Fibroblast of skin of left quadriceps (primary cell): ENCODE measurements around the gene TOM1L1.
A peak's percentile ranks its signal among the peaks of the same experiment; 100 is the strongest.
"Not testable (repeated sequence)": the region's sequence is repeated elsewhere in the genome, so short reads cannot be mapped to it uniquely, and the experiment has no call there.

ENCODE experiments used
- DNase-seq, 2 experiments: peaks; one replicate each; pipeline ENCODE4 v3.0.0-alpha.2; 2013; ENCODE audit warnings: low read depth in 2 of 2

TOM1L1 gene, protein sequence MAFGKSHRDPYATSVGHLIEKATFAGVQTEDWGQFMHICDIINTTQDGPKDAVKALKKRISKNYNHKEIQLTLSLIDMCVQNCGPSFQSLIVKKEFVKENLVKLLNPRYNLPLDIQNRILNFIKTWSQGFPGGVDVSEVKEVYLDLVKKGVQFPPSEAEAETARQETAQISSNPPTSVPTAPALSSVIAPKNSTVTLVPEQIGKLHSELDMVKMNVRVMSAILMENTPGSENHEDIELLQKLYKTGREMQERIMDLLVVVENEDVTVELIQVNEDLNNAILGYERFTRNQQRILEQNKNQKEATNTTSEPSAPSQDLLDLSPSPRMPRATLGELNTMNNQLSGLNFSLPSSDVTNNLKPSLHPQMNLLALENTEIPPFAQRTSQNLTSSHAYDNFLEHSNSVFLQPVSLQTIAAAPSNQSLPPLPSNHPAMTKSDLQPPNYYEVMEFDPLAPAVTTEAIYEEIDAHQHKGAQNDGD

DNA sequence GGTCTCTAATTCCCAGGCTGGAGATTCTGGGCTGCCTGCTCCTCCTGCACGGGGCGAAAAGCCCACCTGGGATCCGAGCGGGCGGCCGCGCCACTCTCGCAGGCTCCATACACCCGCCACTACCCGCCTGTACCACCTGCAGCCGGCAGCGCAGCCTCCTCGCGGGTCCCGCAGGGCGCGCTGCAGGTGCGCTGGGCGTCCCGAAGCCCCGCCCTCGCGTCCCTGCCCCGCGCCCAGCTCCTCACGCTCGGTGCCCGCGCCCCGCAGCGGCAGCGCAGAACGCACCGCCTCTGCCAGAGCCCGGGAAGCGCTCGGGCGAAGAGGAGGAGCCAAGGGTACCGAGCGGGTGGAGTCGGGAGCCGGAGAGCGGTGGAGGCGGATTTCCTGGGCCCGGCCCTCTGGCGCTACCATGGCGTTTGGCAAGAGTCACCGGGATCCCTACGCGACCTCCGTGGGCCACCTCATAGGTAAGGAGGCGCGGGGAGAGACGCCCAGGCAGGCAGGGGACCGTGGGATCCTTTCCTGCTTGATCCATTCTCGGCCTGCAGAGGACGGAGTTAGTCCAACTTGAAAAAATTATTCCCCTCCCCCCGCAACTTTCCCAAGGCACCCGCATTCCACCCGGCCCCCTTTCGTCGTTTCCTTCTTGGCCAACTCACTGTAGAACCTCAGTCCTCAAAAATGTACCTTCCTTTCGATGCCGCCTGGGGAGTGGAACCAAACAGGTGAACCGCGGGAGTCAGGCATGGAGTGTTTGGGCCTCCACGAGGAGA lies at the start of gene TOM1L1:
Gene TOM1L1 (plus strand): TSS at position 396 of the 773 bp plus-strand sequence. CDS start 14 bp downstream, at position 410.
- peak; percentile 14 to 18 for DNase-seq

DNA sequence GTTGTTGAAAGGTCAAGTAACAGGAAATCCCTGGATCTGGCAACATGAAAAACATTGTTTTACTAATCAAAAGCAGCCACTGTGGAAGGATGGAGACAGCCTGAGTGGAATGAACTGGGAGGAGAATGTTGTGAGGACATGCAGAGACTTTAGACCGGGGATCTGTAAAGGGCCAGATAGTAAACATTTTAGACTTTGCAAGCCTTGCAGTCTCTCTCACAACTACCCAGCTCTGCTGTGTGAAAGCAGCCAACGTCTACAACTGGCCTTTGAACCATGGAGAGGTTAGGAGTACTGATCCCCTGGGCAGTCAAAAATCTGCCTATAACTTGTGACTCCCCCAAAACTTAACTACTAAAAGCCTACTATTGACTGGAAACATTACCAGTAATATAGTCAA lies 41.5 kb upstream of the TOM1L1 start:
- DNase-seq = no peak

DNA sequence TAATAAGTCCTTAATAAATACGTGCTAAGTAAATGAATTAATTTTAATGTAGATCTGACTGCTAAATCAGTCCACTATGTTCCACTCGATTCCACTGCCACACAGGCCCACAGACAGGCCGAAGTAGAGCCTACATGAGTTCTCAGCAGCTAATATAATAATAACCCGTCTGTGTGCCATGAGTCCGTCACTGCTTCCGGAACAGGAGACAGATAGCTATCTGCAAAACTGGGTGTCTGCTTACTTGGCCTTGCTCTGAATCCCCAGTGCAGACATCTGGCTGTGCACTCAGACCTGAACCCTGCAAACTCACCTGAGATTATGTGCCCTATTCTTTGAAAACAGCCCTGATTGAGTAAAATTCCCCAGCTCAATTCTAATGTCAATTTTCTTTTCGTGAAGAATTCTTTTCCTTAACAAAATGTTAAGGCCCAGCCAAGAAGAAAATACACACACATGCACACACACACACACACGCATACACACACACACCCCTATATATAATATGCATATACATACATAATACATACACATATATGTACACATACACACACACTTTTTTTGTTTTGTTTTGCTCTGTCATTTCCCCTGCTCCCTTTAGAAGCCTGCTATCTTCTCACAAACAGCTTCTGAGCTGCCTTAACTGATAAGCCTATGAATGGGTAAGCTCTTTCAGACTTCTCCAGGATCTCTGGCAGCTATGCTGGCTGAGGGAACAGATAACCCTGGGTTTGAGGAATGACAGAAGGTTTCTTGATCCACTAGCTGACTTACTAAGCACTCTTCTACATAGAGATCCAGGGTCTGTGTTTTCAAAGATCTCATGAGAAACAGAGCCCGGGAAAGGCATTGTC lies 39.8 kb upstream of the TOM1L1 start:
- DNase-seq = no peak

DNA sequence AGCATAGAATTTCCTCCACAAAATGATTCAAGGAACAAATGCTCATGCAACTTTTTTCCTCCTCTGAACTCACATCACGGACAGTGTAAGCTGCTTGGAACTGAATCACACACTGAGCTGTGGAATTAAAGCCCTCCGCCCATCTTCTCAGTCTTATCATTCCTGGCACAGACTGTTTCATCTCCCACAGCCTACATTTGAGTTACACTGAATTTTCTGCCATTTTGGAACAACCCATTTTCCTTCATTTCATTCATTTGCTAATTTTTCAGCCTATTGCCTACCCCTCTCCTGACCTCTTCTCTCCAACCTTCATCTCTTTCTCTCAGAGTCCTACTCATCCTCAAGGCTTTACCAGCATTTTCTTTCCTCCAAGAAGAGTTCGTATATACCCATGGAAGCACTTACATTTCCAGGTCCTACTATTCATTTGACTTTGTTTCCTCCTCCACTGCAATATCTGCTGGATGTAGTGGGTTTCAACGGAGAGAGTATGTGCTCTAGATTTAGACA lies 39.1 kb upstream of the TOM1L1 start:
- DNase-seq = no peak

DNA sequence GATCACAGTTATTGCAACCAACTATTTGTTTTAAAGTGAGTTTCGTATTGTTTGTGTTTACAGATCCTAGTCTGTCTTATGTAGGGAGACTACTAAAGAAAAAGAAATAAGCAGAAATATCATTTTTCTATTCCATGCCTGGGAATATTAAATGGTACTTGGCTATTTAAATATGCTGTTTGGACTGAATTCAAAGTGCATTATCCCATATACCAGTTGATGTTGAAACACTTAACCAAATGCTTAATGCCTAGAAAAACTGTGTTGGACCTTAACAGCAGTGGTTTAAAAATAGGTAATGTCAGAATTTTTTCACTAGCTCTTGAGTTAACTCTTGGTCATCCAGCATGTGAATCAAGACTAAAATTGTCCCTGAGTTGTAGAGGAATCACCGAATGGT lies 37.5 kb upstream of the TOM1L1 start:
- no peak for DNase-seq

DNA sequence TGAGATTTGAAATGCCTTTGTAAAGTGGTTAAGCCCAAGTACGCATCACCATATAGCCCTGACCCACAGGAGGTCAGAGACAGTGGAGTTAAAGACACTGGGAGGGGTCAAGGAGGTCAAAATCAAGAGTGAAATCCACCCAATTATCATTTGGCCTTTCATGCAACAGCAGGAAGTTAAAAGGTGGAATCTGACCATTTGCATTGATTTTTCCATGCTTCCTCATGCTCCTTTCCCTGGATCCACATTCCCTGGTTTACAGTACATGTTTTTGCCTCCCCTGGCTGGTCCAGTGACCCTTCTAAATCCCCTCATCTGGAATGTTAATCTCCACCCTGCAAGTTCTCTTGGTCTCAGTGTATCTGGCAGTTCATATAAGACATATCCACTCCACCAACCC lies 36.6 kb upstream of the TOM1L1 start:
- DNase-seq = no peak

DNA sequence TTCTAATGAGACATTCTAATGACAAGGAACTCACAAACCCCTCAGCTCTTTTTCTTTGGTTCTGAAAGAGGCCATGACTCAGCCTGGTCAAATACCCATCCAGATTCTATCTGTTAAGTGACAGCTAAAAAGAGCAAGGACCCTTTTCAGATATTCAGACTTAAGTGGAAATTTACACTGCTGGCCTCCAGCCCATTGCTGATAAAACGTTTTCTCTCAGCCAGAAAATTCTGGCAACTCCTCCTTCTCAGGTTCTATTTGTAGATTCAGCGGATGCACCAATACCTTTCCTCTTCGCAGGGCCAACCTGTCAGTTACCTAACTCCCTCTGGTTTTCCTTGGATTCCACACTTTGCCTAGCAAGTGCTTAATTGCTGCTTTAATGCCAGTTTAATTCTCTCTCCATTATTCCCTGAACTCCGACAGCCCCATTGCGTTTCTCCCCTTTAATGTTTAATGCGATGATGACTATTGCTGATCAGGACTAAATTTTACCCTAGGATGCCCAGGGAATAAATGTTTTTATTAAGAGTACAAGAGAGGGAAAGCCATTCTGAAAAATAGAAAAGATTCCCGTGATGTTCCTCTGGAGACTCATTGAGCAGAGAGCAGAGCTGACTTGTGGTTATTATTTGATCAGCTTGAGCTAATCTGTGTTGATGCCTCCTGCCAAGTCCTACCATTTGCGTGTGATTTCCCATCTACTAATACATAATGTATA lies 35.9 kb upstream of the TOM1L1 start:
- DNase-seq = no peak

DNA sequence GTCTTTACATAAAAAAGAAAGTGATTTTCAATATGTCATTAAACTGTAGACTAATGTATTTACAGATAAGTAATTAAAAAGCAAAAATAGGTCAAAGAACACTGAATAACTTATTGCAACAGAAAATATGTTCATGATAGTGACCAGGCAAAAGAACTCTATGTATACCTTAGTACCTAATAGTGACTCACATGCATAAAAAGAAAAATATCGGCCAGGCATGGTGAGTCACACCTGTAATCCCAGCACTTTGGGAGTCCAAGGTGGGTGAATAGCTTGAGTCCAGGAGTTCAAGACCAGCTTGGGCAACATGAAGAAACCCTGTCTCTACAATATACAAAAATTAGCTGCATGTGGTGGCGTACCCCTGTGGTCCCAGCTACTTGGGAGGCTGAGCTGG lies 33.0 kb upstream of the TOM1L1 start:
- no peak for DNase-seq

DNA sequence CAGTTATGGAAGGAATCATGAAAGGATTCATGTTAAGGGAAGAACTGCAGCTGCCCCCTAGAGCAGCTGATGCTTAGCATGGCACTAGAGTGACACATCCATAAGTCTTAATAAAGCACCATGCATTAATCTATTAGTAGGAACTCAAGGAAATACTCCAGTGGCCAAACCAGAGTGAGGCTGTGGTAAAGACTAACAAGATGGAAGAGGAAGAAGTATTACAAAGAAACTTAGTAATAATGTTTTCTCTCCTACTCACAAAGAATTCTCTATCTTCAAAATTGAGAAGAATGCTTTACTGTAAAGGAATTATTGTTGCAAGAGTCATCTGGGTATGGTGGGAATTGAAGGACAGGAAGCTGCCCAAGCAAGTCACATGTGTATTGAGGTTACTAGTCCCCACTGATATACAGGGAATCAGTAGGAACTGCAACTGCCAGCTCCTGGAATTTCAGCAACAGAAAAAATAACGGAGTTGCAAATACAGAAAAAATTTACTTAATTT lies 29.9 kb upstream of the TOM1L1 start:
- DNase-seq = no peak

DNA sequence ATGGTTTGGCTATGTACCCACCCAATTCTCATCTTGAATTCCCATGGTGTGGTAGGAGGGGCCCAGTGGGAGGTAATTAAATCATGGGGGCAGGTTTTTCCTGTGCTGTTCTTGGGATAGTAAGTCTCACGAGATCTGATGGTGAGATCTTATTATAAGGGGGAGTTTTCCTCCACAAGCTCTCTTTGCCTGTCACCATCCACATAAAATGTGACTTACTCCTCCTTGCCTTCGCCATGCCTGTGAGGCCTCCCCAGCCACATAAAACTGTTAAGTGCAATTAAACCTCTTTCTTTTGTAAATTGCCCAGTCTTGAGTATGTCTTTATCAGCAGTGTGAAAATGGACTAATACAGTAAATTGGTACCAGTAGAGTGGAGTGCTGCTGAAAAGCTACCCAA lies 24.7 kb upstream of the TOM1L1 start:
- DNase-seq = not testable (repeated sequence)

DNA sequence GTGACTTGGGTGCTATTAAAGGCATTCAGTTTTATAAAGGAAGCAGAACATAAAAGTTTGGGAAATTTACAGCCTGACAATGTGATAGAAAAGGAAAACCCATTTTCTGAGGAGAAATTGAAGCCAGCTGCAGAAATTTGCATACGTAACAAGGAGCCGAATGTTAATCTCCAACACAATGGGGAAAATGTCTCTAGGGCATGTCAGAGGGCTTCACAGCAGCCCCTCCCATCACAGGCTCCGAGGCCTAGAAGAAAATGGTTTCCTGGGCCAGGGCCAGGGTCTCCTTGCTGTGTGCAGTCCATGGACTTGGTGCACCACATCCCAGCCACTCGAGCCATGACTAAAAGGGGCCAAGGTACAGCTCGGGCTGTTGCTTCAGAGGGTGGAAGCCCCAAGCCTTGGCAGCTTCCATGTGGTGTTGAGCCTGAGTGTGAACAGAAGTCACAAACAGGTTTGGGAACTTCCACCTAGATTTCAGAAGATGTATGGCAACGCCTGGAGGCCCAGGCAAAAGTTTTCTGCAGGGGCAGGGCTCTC lies 23.9 kb upstream of the TOM1L1 start:
- no peak for DNase-seq

DNA sequence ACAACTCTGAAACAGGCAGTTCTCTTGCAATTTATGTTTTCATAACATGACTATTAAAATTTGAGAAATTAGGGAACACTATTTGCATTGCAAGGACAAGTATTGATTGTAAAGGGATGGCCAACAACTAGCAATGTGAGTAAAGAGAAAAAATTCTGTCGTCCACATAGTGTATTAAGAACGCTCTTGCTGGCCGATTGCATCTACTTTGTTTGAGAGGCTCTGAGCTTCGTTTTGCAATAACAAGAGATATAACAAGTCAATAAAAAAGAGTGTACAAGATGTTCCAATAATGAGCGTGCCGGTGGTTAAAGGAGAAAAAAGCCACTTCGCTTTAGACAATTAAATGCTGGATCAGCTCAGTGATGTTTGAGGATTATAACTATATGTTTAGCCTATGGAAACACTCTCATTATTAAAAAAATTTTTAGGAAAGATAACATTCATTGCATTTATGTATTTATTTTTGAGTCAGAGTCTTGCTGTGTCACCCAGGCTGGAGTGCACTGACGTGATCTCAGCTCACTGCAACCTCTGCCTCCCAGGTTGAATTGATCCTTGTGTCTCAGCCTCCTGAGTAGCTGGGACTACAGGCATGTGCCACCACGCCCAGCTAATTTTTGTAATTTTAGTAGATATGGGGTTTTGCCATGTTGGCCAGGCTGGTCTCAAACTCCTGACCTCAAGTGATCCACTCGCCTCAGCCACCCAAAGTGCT lies 19.2 kb upstream of the TOM1L1 start:
- DNase-seq = no peak

DNA sequence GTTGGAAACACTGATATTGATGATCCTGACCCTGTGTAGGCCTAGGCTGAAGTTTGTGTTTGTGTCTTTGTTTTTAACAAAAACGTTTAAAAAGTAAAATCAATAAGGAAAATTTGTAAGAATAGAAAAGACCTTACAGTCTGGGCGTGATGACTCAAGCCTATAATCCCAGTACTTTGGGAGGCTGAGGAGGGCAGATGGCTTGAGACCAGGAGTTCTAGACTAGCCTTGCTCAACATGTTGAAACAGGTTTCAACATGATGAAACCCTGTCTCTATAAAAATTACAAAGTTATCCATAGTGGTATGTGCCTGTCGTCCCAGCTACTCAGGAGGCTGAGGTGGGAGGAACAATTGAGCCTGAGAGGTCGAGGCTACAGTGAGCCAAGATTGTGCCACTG lies 18.3 kb upstream of the TOM1L1 start:
- DNase-seq = no peak

DNA sequence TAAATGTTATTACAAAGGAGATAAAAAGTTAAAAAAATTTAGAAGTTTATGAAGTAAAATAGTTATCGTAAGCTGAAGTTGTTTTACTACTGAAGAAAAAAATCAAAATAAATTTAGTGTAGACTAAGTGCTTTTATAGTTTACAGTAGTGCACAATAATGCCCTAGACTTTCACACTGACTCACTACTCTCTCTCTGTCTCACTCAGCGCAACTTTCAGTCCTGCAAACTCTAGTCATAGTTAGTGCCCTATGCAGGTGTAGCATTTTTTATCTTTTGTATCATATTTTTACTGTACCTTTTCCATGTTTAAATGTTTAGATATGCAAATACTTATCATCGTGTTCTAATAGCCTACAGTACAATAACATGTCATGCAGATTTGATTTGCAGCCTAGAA lies 17.7 kb upstream of the TOM1L1 start:
- DNase-seq = no peak

DNA sequence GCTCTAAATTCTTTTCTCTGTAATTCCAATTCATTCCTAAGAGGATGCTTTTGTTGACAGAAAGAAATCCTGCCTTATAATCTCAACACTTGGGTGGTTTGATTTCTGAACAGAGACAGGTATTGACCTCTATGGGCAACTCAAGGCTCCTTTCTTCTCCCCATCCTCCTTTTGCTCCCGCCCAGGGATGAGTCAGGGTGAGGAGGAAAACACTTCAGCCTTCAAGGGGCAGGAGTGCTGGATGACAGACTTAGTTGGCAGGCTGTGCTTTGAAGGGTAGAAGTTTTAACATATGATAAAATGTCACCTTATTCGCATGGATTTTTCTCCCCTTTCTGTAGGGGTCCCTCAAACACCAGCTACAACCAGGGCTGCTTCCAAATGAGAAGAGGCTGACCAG lies 16.7 kb upstream of the TOM1L1 start:
- DNase-seq = no peak

DNA sequence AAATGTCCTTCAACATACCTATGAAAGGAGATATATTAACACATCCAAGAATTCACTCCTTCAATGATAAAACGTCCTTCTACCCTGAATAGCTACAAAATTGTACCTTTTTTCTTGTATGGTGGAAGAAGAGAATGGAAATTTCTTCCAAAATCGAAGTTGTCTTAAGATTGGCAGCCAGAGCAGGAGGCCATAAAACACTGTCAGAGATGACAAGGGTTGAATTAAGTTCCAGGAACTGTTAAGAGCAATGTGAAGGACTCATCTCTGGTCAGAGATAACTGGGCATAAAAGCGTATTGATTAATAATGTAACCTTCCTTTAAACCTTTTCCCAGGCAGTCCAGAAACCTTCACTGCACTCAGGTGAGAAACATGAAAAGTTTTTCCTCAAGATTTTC lies 12.9 kb upstream of the TOM1L1 start:
- no peak for DNase-seq

DNA sequence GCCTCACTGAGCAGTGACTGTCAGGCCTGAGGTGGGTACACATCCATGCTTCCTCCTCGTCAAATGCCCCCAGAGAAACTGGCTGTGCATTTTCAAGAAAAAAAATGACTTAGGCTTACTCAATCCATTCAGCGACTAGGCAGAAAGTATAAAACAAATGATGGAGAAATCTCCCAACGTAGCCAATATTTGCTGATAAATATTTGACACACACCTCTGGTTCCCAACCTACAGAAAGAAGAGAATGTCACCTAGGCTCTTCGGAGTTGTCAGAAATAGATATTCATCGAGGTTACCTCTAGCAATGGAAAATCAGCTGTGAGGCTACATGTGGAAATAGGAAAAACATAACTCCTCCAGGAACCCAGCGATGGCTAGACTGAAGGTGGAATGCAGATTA lies 12.4 kb upstream of the TOM1L1 start:
- no peak for DNase-seq

DNA sequence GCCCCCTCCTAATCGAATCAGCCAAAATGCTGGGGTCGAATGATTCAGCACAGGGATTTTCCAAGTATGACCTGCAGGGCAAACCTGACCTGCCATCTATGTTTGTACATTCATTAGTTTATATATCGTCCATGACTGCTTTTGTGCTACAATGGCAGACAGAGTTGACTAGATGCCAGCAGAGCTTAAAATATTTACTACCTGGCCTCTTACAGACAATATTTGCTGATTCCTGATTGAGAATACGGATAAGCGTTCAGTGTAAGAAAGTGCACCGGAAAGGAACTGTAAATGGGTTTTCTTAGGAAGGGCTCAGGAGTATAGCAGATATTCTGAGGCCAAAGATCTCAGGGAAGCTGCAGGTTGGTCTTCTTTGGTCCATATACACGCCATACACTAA lies 11.7 kb upstream of the TOM1L1 start:
- no peak for DNase-seq

DNA sequence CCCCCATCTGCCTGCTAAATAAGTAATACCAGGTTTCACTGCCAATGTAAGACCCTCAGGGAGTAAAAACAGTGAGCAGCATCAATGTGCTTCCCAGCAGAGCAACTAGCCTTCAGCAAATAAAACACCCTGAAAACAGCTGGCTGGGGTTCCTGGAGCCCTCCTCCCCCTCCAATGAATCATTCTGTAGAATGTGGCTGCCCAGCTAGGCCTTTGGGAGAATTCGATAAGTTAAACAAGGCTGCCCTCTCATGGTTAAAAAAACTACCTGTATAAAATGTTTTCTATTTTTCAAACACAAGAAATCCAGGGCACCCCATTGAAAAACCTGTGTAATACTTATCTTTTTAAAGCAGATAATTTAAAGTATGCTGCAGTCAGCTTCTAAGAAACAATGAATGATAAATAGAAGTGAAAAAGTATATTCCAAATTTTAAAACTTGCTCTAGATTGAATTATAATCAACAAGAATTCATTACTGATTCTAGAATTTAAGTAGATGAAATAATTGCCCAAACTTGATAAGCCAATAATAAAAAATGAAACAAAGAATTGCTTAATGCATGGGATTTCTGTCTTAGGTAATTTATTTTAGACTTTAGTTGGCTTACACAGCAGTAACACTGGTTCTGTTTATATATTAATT lies 9.4 kb upstream of the TOM1L1 start:
- DNase-seq = peak; percentile 48 to 51

DNA sequence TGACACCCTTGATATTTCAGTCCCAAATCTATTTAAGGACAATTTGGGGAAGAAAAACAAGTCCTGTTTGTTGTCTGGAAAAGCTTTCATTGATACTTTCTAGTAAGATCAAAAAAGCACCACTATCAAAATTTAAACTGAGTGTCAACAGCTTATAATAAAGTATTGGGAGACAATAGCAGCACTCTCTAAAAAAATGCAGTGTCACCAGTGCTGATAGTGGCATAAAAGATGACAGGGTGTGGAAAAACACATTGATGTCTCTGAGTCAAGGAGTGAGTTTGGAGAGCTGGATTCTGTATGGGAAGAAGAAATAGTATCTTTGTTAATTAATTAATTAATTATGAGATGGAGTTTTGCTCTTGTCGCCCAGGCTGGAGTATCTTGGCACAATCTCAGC lies 8.3 kb upstream of the TOM1L1 start:
- DNase-seq = no peak
